Testis (tissue), 3 donors: ENCODE measurements around the gene NTNG2. TPM values are rescaled to one million over a fixed set of nuclear protein-coding genes. Genes with fewer than 3 reads are reported as not detected.

Source experiments
- DNase-seq: peaks from one replicate; pipeline ENCODE4 v3.0.0-alpha.2; 2019
- H3K27ac ChIP-seq, 2 donors: fragments of 200-600 bp; sonication (generic); one replicate each; pipeline ENCODE4 v1.5.1; 2019
- H3K27me3 ChIP-seq: fragments of 200-600 bp; sonication (generic); one replicate; pipeline ENCODE4 v1.5.1; 2019
- H3K36me3 ChIP-seq: fragments of 200-600 bp; sonication (generic); one replicate; pipeline ENCODE4 v1.5.1; 2017; ENCODE audit warnings: low read depth; ENCODE audit errors: missing control alignments
- H3K4me1 ChIP-seq: fragments of 200-600 bp; sonication (generic); one replicate; pipeline ENCODE4 v1.5.1; 2019
- H3K4me3 ChIP-seq, 2 donors: fragments of 200-600 bp; sonication (generic); one replicate each; pipeline ENCODE4 v1.5.1; 2017 to 2019
- H3K9me3 ChIP-seq: fragments of 200-600 bp; sonication (generic); one replicate; pipeline ENCODE4 v1.5.1; 2017
- POLR2A ChIP-seq: fragments of 450-650 bp; IDR thresholded peaks from one replicate; pipeline ENCODE4 v1.6.1; 2017; ENCODE audit warnings: antibody characterized with exemption, mild to moderate bottlenecking, moderate library complexity
- WGBS, 2 donors: methylation state at CpG; one replicate each; pipeline ENCODE4 v1.1.5; 2018; 5-methylcytosine and 5-hydroxymethylcytosine counted together
- intact Hi-C: fragments of 100-400 bp; cut with DNase I; formaldehyde crosslinking; loops from one replicate; pipeline ENCODE4 v1.15.1; 2023; ENCODE audit warnings: low total_unique reads
- polyA plus RNA-seq: library from polyadenylated mRNA; stranded (reverse); fragments of 350-450 nt; fragmentation: Illumina TruSeq; extraction: RNeasy Lipid Tissue Mini Kit (QIAGEN cat#74804); gene quantifications from one replicate; pipeline ENCODE4 v1.2.3, GENCODE V29; 2014; ENCODE audit warnings: low read depth, low replicate concordance; ENCODE audit not compliant: insufficient read depth
- total RNA-seq, 2 donors: library from RNA; depleted of rRNA; stranded (reverse); fragments of >200 nt; gene quantifications; one replicate each; pipeline ENCODE4 v1.2.3, GENCODE V29; 2016
- TF ChIP-seq, protein P1 (sequence below), 3 experiments: fragments of 450-650 bp in 2 of 3; fragments of 200-600 bp in 1 of 3; sonication (generic) in 1 of 3; IDR thresholded peaks; one replicate each; pipeline ENCODE4 v1.5.1; 2016 to 2019; ENCODE audit warnings: antibody characterized with exemption in 3 of 3, mild to moderate bottlenecking in 2 of 3, moderate library complexity in 1 of 3

NTNG2 gene
- total and polyA plus RNA-seq, 3 donors from 2014 or later: 3.3 to 29.0 (median 23.7) TPM

DNA sequence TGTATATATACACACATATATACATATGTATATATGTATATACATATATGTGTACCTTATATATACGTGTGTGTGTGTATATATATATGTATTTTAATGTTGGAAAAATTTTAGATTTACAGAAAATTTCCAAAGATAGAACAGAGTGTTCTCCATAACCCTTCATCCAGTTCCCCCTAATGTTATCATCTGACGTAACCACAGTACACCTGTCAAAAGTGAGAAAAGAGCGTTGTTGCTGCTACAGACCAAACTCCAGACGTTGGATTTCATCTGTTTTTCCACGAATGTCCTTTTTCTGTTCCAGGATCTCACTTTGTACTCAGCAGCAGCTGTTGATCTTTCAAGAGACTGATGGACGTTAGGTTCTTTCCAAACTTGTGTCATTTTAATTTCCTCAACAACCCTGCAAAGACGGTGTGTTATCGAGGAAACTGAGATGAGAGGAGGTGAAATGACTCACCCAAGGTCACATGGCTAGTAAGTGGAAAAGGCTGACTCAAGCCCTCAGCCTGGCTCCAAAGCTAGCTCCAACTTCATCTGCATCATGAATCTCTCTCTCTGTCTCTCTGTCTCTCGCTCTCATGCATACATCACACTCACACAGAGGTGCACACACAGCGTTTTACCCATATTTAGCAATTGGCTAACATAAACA lies 17.0 kb upstream of the NTNG2 start:
- Histone ChIP-seq H3K9me3 (no peaks in the 10 kb centered on the region), H3K27ac (no peak overlapping the region), H3K36me3 (no peaks in the 10 kb centered on the region), H3K4me1 (no peaks in the 10 kb centered on the region), H3K4me3 (no peak overlapping the region), H3K27me3 (no peaks in the 10 kb centered on the region)
- TF ChIP-seq, protein P1, sequence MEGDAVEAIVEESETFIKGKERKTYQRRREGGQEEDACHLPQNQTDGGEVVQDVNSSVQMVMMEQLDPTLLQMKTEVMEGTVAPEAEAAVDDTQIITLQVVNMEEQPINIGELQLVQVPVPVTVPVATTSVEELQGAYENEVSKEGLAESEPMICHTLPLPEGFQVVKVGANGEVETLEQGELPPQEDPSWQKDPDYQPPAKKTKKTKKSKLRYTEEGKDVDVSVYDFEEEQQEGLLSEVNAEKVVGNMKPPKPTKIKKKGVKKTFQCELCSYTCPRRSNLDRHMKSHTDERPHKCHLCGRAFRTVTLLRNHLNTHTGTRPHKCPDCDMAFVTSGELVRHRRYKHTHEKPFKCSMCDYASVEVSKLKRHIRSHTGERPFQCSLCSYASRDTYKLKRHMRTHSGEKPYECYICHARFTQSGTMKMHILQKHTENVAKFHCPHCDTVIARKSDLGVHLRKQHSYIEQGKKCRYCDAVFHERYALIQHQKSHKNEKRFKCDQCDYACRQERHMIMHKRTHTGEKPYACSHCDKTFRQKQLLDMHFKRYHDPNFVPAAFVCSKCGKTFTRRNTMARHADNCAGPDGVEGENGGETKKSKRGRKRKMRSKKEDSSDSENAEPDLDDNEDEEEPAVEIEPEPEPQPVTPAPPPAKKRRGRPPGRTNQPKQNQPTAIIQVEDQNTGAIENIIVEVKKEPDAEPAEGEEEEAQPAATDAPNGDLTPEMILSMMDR (IDR thresholded peaks at IDR 0.05): no peak
- no peak for TF ChIP-seq POLR2A
- 78 to 85% methylated on average over 10 of the region's 10 CpGs for WGBS, 2 donors
- intact Hi-C loops: no loop called here
- DNase-seq: no peak

DNA sequence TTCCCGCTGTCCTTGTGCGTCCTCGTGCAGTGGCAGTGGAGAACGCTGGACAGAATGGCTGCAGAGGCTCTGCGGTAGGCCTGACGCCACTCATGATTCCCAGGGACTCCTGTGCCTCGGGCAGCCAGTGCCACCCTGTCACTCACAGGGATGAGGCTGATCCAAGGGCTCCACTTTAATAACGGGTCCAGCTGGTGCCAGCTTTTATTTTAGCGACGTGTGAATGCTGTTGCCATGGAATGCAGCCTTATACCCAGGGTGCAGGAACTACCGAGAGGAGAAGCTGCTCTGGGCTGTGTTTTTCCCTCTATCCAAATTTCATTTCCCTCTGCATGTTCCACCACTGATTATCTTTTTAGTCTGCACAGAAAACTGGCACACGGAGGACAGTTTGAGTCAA lies 15.8 kb upstream of the NTNG2 start:
- intact Hi-C loops: no loop called here
- H3K36me3 ChIP-seq: no peaks in the 10 kb centered on the region
- WGBS, 2 donors: 75 to 90% methylated on average over 10 to 12 of the region's 12 CpGs
- no peaks in the 10 kb centered on the region for H3K27me3 ChIP-seq
- H3K27ac ChIP-seq: no peak overlapping the region
- TF ChIP-seq, protein P1 (IDR thresholded peaks at IDR 0.05): no peak
- TF ChIP-seq POLR2A: no peak
- H3K9me3 ChIP-seq: no peaks in the 10 kb centered on the region
- H3K4me1 ChIP-seq: no peaks in the 10 kb centered on the region
- DNase-seq: no peak
- no peak overlapping the region for H3K4me3 ChIP-seq

DNA sequence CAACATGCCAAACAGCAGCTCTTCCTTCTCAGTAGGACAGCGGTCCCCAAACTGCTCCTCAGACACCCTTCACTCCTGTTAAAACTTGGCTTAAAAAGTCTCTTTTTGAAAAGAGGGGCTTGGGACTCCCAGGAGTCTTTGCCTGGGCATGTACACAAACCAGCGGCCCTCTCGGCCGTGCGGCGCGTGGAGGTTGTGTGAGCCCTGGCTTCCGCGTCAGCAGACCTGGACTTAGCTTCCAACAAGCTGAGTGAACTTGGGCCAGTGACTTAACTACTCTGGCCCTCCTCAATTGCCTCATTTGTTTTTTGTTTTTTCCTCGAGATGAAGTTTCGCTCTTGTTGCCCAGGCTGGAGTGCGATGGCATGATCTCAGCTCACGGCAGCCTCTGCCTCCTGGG lies 15.3 kb upstream of the NTNG2 start:
- intact Hi-C loops: no loop called here
- WGBS, 2 donors: 89 to 95% methylated on average over 13 of the region's 13 CpGs
- H3K36me3 ChIP-seq: no peaks in the 10 kb centered on the region
- H3K27ac ChIP-seq: no peak overlapping the region
- H3K9me3 ChIP-seq: no peaks in the 10 kb centered on the region
- H3K4me1 ChIP-seq: no peaks in the 10 kb centered on the region
- no peaks in the 10 kb centered on the region for H3K27me3 ChIP-seq
- no peak overlapping the region for H3K4me3 ChIP-seq
- no peak for DNase-seq
- TF ChIP-seq POLR2A: no peak
- TF ChIP-seq, protein P1 (IDR thresholded peaks at IDR 0.05): no peak

DNA sequence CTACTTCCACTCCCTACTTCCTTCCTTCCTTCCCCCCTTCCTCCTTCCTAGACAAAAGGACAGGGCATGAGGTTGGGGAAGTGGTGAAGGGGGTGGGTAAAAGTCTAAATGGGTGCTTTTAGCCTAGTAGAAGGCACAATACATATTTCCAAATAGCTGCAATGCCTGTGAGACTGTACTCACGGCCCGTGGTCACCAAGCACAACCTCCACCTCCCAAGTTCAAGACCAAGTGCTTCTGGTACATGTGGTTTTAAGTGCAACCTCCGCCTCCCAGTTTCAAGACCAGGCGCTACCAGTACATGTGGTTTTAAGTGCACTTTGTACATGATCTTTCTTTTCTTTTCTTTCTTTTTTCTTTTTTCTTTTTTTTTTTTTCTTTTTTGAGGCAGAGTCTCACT lies 14.5 kb upstream of the NTNG2 start:
- H3K9me3 ChIP-seq: no peaks in the 10 kb centered on the region
- TF ChIP-seq, protein P1 (IDR thresholded peaks at IDR 0.05): no peak
- TF ChIP-seq POLR2A: no peak
- no peaks in the 10 kb centered on the region for H3K36me3 ChIP-seq
- H3K27me3 ChIP-seq: no peaks in the 10 kb centered on the region
- no peak overlapping the region for H3K27ac ChIP-seq
- intact Hi-C loops: no loop called here
- WGBS, 2 donors: 76 to 93% methylated on average over 4 of the region's 4 CpGs
- no peaks in the 10 kb centered on the region for H3K4me1 ChIP-seq
- no peak overlapping the region for H3K4me3 ChIP-seq
- no peak for DNase-seq

DNA sequence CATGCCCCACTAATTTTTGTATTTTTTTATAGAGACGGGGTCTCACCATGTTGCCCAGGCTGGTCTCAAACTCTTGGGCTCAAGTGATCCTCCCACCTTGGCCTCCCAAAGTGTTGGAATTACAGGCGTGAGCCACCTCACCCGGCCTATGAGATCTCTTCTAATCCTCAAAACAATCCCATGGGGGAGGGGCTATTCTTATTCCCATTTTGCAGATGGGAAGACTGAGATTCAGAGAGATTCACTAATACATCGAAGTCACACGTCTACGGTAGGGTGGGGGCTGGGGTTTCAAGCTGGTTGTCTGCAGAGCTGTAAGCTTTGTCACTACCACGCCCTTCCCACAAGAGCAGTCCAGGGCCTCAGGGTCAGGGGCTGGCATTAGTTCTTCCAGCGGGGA lies 14.0 kb upstream of the NTNG2 start:
- Histone ChIP-seq H3K4me3 (no peak overlapping the region), H3K4me1 (no peaks in the 10 kb centered on the region)

More for the DNA sequence above, 14.0 kb upstream of the NTNG2 start:
- WGBS, 2 donors: 90% methylated on average over 6 to 8 of the region's 8 CpGs
- no peaks in the 10 kb centered on the region for H3K36me3 ChIP-seq
- no peak overlapping the region for H3K27ac ChIP-seq
- DNase-seq: no peak
- TF ChIP-seq, protein P1 (IDR thresholded peaks at IDR 0.05): no peak
- no peak for TF ChIP-seq POLR2A
- no peaks in the 10 kb centered on the region for H3K9me3 ChIP-seq
- H3K27me3 ChIP-seq: no peaks in the 10 kb centered on the region
- intact Hi-C loops: no loop called here
